ENCODE data around the gene DDRGK1.

Gene DDRGK1

DNA sequence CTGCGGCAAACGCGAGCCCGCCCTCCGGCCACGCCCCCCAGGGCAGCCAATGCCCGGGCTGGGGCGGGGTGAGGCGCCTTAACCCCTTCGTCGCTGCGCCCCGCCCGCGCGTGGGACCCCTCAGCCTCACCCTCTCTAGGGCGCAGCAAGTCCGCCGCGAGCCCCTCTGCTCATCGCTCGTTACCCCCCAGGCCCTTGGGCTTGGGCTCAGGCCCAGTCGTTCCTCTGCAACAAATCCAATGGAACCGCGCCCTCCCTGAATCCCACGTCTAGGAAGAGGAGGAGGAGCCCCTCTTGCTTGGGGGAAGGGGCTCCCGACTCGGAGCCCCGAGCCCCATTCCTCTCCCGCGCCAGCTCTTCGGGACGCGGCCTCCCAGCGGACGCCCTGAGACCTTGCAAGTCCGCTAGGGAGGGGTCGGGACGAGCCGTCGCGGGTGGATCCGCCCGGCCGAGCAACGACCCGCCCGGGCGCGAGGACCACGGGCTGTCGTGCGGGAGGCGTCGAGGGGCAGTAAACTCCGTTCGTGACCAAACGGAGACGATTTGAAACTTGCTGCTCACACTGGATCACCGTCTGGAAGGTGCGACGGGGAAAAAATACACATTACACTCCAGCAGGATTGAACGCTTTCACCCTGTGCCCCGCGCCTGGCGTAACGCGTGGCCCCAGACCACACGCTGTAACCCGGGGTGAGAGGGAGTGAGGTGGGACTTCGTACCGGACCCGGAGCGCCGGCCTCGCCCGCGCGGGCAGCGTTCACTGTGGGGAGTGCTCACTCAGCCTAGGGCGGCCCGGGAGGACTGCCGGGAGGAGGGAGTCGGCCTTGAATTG, 30.7 kb downstream of the DDRGK1 start:
- TF ChIP-seq, protein P1, sequence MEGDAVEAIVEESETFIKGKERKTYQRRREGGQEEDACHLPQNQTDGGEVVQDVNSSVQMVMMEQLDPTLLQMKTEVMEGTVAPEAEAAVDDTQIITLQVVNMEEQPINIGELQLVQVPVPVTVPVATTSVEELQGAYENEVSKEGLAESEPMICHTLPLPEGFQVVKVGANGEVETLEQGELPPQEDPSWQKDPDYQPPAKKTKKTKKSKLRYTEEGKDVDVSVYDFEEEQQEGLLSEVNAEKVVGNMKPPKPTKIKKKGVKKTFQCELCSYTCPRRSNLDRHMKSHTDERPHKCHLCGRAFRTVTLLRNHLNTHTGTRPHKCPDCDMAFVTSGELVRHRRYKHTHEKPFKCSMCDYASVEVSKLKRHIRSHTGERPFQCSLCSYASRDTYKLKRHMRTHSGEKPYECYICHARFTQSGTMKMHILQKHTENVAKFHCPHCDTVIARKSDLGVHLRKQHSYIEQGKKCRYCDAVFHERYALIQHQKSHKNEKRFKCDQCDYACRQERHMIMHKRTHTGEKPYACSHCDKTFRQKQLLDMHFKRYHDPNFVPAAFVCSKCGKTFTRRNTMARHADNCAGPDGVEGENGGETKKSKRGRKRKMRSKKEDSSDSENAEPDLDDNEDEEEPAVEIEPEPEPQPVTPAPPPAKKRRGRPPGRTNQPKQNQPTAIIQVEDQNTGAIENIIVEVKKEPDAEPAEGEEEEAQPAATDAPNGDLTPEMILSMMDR (IDR thresholded peaks at IDR 0.05; ENCODE audit: insufficient read depth, low read depth, low read length, missing control alignments) = no peak
- peak; percentile 85 for DNase-seq (ENCODE audit: low read depth)
- peak overlapping the region; percentile 58 for H3K4me3 ChIP-seq (ENCODE audit: low read depth, low read length)

DNA sequence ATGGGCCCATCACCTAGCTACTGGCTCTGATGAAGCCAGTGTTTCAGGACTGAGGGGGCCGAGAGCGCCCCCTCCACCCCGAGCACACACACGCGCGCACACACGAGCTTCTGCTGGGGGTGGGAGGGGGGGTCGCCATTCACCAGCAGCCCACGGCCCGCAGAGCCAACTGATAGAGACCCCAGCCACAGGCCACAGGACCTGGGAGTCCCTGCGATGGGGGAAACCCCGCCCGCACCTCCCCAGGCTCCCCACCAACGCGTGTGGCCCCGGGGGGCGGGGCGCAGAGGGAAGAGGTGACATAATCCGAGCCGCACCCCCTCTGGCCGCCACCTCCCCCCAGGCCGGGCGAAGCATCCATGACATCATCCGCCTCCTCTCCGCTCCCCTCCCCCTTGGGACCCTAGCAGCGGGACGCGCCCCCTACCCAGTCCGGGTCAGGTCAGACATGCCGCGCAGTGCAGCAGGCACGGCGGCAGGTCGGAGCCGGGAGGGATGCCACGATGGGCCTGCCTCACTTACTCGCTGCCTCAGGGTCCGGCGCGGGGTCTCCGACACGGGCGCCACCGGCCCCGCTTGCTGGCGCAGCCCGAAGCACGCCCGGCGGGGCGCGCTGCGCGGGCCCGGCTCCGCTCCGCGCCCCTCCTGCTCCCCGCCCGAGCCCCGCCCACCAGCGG, 31.4 kb downstream of the DDRGK1 start, which contains the start of gene LZTS3:
Gene LZTS3, minus strand, starts transcription at position 617 of the 677 bp plus-strand sequence. CDS start 6,386 bp downstream, outside the sequence.
- peak; percentile 63 for DNase-seq (ENCODE audit: low read depth)
- TF ChIP-seq, protein P1 (IDR thresholded peaks at IDR 0.05; ENCODE audit: insufficient read depth, low read depth, low read length, missing control alignments) = no peak
- peak within 1 kb of the TSS; percentile 77 for H3K4me3 ChIP-seq (ENCODE audit: low read depth, low read length)

DNA sequence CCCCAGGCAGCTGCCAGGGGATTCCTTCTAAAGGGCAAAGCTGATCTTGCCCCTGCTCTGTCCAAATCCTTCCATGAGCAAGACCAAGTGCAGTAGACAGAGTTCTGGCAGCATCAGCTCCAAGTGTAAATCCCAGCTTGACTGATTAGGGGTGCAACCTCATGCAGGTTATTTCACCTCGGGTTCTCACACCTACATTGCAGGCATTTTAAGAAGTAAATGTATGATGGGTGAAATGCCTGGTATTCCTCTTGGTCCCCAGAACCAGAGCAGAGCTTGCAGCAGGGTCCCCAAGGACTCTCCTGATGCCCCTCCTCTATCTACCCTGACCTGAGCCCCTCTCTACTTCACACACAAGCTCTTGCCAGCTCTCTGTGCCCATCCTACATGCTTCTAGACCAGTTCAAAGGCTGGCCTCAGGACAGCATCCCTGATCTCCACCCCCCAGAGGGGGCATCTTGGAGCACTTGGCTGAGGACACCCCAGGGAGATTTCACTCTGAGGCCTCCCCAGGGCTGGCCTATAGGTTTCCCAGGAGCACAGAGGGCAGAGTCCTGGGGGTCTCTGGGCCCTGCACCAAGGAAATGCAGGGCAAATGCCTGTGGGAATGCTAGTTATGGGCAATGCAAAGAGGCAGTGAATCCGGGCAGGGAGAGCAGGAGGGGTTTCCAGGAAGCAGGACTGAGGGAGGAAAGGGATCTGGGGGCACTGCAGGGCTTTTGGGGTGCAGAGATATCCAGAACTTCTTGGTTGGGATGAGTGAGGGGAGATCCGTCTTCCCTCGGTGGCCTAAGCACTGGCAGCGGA, 32.2 kb downstream of the DDRGK1 start:
- TF ChIP-seq, protein P1 (IDR thresholded peaks at IDR 0.05; ENCODE audit: insufficient read depth, low read depth, low read length, missing control alignments) = no peak

DNA sequence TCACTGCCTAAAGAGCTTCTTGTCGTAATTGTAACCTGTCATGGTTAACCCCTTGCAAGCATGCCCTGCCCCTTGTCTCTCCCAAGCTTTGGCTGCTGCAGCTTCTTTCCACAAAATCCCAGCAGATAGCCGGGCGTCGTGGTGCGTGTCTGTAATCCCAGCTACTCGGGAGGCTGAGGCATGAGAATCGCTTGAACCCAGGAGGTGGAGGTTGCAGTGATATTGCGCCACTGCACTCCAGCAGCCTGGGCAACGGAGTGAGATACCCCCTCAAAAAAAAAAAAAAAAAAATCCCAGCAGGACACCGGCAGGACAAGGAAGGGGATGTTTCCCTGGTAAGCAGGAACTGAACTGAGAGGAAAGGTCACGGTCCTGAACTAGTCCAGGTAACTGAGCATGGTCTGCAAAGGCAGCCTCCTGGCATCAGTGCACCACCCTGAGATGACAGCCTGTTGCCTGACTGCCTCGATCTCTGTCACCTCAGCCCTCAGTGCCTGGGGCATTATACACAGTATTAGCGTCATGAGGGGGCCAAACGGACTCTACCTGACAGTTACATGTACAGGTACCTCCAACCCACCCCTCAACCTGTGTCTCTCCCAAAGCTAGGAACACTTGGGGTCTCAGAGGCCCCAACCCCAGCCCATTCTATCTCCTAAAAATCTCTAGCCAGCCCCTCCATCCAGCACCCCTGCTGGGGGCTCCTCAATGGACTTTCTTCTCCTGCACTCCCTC, 32.9 kb downstream of the DDRGK1 start:
- DNase-seq (ENCODE audit: low read depth) = no peak
- TF ChIP-seq, protein P1 (IDR thresholded peaks at IDR 0.05; ENCODE audit: insufficient read depth, low read depth, low read length, missing control alignments) = no peak
- H3K4me3 ChIP-seq (ENCODE audit: low read depth, low read length) = no peak overlapping the region

More for the DNA sequence above, 32.2 kb downstream of the DDRGK1 start:
- no peak overlapping the region; the same call in 1 of the 2 replicates for H3K4me3 ChIP-seq (ENCODE audit: low read depth, low read length)
- no peak for DNase-seq (ENCODE audit: low read depth)

DNA sequence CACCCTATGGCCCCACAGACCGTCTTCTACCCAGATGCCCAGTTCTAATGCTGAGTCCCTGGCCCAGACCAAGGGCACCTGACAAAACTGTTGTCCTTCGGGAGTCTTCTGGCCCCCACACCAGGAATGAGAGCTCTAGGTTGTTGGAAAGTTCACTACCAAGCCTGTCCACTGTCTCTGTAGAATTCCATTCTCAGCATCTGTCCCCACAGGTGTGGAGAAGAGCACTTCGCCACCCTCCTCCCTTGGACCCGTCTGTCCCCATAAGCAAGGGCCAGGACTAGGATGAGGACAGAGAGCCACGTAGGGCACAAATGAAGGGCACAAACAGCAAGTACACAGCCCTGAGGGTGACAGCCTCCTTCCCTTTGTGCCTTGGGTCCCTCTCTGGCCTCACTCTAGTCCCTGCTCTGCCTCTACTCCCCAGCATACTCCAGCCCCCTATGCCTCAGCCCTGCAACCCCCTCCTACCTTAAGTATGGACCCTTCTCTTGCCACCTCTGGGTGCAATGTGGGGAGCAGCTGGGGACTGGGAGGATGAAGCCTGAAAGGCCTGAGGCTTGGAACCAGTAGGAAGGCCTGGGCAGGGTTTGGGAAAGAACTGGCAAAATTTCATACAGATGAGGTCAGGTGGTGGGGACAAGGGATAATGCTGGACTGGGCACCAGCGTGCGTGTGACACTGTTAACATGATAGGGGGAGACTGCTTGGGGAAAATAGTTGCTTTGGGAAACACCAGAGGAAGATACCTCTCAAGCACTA, 35.5 kb downstream of the DDRGK1 start:
- TF ChIP-seq, protein P1 (IDR thresholded peaks at IDR 0.05; ENCODE audit: insufficient read depth, low read depth, low read length, missing control alignments) = no peak
- H3K4me3 ChIP-seq (ENCODE audit: low read depth, low read length) = no peak overlapping the region
- DNase-seq (ENCODE audit: low read depth) = no peak

All from GM12865 (cell line).